HuH-7.5 (cell line): Measurements from ENCODE around the gene RIT2.

ENCODE experiments used
- DNase-seq: peaks from one replicate; pipeline ENCODE4 v3.0.0; 2011; ENCODE audit warnings: low spot score

The RIT2 gene

GRCh38 chr18:43115076-43115921 lies at the start of gene RIT2:
Gene RIT2 (minus strand): TSS chr18:43115685.
- no peak for DNase-seq

DNA sequence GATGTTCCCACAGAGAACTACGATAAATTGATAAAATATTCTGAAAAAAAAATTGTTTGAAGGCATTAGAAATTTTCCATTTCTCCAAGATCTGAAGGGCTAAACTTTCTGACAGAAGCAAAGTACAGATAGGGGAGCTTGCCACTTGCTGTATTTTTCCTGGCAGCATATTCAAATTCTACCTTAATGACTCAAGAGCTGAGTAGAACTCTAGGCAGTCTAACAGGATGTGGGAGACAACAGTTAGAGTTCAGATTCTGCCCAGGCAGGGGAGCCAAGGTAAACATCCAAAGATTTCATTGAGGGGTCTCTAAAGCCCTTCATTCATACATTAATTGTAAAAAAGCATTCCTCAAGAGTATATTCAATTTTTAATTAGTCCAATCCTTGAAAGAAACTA lies 46.0 kb upstream of the RIT2 start:
- DNase-seq: no peak

GRCh38 chr18:43160509-43160908 lies 45.0 kb upstream of the RIT2 start:
- DNase-seq: no peak

- DNase-seq: no peak
Observed at GRCh38 chr18:43159926-43160325, 44.4 kb upstream of the RIT2 start.

DNA sequence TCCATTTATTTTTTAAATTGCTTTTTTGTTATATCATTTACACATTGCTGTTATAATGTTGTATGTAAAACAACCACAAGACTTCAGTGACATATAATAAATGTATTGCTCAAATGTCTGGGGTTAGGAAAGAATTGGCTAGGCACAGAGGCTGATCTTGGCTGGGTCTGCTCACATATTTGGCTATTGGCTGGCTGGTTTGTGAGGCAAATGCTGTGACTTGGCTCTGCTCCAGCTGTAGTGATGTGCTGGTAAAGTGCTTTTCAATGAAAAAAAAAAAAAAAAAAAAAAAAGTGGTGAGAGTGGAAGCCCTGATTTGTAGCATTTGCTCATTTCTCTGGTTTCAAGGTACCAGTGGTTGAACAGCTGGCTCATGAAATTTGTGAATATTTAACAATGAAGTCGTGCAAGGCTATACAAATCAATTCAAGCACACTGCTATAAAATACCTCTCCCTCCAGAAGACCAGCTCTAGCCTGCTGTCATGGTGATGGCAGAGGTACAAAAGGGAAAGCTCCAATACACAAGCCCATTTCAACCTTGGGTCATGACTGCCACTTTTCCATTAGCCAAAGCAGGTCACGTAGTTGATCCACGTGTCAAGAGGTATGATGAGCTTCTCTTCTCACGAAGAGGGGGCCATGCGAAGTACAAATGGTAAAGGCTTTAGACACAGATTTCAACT lies 43.7 kb upstream of the RIT2 start:
- no peak for DNase-seq

GRCh38 chr18:43158381-43158780 lies 42.9 kb upstream of the RIT2 start:
- DNase-seq: no peak

DNA sequence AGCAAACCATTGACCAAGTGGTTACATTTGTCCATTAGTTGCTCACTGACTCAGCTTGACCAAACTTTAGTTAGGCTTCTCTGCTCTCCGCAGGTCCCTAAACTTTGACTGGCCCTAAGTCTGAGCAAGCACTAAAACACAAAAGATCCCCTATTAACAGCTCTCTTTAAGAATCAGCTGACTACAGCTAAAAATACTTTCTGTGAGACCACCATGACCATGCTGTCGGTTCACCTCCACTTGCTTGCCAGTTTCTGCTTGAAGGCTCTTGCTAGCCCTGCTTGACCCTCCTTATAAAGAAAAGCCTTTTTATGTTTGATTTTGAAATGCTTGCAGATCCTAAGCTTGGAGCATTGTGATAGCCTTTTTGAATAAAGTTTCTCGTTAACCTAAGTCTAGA lies 40.4 kb upstream of the RIT2 start:
- no peak for DNase-seq

GRCh38 chr18:43148231-43148630 lies 32.7 kb upstream of the RIT2 start:
- no peak for DNase-seq

DNA sequence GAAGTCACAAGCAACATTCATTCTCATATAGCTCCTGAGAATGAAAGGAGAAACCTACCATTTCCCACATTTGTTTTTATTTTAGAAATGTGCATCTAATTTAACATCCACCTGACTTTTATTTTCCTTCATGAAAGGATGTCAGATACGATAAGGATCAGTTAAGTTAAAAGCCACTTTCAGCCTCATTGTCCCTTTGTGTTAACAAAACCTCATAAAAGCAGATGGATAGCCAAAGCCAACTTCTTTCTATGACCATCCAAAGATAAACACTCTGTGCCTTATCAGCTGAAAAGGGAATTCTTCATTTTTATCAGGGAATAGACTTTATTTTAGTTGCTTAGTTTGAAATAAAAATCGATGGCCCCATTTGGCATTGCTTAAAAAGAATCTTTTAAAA lies 25.7 kb upstream of the RIT2 start:
- no peak for DNase-seq

DNA sequence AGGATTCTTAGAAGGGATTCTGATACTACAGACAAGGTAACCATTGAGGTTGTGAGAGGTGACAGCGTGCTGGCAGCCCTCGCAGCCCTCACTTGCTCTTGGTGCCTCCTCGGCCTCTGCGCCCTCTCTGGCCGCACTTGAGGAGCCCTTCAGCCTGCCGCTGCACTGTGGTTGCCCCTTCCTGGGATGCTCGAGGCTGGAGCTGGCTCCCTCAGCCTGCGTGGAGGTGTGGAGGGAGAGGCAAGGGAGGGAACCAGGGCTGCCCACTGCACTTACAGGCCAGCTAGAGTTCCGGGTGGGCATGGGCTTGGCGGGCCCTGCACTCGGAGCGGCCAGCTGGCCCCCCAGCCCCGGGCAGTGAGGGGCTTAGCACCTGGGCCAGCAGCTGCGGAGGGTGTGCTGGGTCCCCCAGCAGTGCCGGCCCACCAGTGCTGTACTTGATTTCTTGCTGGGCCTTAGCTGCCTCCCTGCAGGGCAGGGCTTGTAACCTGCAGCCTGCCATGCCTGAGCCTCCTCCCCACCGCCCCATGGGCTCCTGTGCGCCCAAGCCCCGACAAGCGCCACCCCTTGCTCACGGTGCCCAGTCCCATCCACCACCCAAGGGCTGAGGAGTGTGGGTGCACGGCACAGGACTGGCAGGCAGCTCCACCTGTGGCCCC lies 23.9 kb upstream of the RIT2 start:
- no peak for DNase-seq

DNA sequence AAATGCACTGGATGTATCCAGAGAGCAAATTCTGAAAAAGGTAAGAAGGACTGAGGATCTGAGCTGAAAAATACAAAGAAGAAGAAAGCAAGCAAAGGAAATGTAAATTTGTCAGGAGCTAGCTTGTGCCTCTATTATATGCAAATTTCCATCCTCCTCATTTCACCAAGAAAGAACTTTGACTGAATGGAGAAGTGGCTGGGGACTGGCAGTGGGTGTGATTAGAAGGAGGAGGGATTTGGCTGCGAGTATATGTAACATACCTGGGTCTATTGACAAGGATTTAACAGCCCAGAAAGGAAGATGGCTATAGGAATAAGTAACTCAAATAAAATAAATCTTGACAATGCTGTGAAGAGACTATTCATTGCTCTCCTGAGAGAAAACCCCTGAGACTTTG lies 19.4 kb upstream of the RIT2 start:
- no peak for DNase-seq

DNA sequence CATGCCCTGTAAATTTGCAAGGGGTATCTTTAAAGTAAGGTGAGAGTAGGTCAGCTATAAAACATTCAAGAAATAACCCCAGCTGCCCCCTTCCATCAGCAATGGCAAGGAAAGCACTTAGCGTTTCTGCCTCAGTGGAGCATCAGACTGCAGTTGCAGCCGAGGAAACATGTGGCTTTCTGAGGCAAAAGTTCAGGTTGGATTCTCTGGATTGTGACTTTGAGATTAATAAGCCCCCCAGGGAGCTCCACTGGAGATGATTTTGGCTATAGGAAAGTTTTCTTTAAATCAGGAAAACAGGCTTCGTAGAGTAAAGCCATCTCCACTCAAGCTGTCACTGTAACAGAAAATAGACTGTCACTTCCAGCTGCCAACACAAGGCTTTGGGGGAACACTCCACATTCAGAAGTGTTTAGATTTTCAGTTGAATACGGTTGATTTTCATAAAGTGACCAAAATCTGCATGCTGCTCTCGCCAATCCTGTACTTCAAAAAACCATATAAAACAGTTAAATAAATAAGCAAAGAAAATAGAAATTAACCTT lies 15.3 kb upstream of the RIT2 start:
- no peak for DNase-seq

GRCh38 chr18:43129946-43130524 lies 14.6 kb upstream of the RIT2 start:
- no peak for DNase-seq

DNA sequence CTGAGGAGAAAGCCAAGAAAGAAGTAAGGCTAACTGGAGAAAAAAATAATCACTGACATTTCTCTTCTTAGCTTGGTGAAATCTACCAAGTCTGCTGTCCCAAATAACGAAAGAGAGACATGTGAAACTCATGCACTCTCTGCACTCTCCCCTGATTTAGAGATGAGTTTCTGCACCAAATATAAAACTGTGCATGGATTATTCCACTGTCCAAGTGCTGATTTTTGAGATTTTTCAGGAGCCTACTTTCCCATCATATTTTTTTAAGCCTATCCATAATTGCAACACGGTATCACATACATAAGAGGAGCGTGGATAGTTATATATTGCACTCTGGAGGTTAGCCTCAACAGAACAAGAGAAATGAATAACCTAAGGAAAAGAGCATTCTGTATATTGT lies 10.0 kb upstream of the RIT2 start:
- DNase-seq: no peak

DNA sequence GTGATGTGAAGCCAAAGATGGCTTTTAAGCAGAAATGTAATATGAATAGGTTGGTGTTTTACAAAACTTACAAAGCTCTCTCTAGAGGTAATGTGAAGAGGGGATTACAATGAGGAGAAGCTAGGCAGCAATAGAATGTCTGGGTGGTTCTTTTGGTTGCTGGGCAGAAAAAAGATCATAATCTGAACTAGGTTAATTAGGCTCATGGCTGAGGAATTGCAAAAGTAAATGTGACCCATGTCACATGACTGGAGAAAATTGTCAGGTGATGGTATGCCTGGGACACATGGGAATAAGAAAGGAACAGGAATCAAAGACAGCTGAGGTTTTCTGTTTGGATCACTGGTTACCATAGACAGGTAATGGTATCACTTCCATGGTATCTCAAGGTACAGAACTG lies 7.5 kb upstream of the RIT2 start:
- no peak for DNase-seq

DNA sequence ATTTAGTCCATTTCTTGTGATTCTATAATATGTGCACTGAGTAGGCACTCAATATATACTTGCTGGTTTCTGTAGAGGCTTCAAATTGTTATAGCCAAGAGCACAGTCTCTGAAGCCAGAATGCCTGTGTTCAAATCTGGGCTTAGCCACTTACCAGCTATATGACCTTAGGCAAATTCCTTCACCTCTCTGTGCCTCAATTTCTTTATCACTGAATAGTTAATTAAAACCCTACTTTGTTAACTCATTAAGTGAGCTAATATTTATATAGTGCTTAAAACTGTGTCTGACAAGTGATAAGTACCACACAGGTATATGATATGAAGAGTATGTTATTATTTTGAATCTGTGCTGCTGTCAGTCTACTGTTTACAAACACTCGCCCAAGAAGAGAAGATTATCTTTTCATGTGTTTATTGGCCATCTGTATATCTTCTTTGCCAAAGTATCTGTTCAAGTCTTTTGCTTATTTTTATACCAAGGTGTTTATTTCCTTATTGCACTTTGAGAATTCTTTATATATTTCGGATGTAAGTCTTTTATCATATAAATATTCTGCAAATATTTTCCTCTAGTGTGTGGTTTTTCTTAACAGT lies 1.3 kb upstream of the RIT2 start:
- DNase-seq: no peak

DNA sequence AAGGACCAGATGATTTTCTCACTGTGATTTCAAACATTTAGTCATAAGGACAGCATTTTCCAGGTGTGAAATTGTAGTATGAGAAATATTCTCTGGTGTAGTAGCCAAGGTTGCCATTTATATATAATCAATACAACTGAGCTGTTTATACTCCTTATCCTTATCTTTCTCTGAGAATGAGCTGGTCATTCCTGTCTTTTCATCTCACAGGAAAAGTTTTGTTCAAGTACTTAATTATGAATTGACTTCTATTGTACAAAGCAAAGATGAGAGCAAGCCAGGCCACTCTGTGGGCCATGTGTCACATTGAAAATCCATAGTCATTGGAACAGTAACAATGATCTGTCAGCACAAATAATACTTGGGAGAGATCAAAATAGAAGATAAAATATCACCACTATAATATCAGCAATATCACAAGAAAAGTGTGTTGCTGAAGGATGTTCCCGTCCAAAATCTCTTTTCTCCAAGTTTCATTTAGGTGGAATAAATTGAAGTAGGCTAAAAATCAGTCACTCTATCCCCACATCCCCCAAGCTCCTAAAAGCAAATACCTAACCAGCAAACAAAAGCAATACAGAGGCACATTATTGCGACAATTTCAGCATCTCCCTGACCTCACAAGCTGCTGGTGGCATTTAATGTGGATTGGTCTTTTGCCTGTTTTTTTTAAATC lies 2.1 kb downstream of the RIT2 start:
- DNase-seq: no peak

DNA sequence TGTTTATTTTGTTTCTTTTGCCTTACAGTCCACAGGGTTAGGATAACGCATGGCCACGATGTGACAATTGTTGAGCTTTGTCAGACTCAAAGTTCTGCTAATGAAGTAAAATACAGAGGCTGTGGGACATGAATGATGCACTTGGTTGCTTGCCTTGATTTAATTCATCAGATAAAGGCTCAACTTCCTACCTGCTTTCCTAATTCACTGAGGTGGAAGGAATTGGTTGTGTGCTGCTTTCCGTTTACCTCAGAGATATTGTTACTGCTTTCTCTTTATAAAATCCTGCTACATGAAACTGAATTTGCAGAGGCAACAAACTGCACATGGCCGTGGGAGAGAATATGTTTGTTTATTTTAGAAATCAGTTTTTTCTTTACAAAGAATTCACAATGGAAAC lies 6.6 kb downstream of the RIT2 start:
- no peak for DNase-seq

GRCh38 chr18:43108469-43108868 lies 7.0 kb downstream of the RIT2 start:
- no peak for DNase-seq

- no peak for DNase-seq
Observed at GRCh38 chr18:43093646-43094045, 21.8 kb downstream of the RIT2 start.

DNA sequence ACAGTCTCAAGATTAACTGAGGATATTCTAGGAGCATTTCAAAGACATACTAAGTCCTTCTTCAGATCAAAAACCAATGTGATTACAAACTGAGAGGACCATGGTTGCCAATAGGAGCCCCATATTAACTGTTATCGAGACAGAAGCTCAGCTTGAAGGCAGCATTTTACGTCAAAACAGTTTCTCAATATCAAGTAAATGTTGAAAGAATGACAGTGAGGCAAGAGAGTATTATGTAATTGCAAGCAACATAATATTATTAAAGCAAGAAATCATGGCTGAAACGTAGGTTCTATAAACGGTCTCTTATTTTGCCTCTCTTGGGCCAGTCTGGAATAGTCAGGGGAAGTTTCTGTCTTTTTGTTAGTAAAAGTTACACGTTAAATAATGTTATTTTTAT lies 22.9 kb downstream of the RIT2 start:
- DNase-seq: no peak

DNA sequence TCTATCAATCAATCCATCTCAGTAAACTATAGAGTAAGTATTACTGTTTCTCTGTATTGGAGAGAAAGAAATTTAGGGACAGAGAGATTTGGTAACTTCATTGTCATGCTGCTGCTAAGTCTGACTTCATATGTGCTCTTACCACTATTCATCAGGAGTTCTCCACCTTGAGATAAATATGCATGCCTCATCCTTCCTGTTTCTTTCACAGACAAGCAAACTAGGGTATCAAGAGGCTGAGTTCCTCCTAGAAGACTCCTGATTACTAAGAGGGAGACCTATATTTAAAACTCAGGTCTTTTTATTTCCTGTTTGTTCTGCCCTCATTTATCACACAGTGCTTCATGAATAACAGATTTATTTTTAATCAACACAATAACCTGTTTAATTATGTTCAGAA lies 34.1 kb downstream of the RIT2 start:
- DNase-seq: no peak
